GM23248 (cell line): ENCODE results near the gene IGFBP4.

Experiments used
- EZH2 ChIP-seq: fragments of 200-600 bp; sonication (generic); IDR thresholded peaks from 2 replicates; pipeline ENCODE4 v1.6.1; 2018; ENCODE audit warnings: antibody characterized with exemption, mild to moderate bottlenecking; ENCODE audit not compliant: insufficient read depth, poor library complexity, severe bottlenecking
- EZH2phosphoT487 ChIP-seq: fragments of 200-600 bp; sonication (generic); IDR thresholded peaks from 2 replicates; pipeline ENCODE4 v1.6.1; 2018; ENCODE audit warnings: antibody characterized with exemption, moderate library complexity, mild to moderate bottlenecking, low read depth; ENCODE audit not compliant: insufficient read depth

GRCh38 chr17:40443196-40443987 is at the start of gene IGFBP4:
- TF ChIP-seq EZH2 (no peak), EZH2phosphoT487 (no peak)
